ENCODE results near the gene RHBDL3. TPM values are rescaled to one million over a fixed set of nuclear protein-coding genes. Genes with fewer than 3 reads are reported as not detected.
A peak's percentile ranks its signal among the peaks of the same experiment; 100 is the strongest.

Gene RHBDL3
- total RNA-seq, 6 experiments from 2014 or later = 0.04 to 0.09 TPM; not detected in 4

- H3K9me3 ChIP-seq = no peaks in the 10 kb centered on the region
- DNase-seq (no peak), ATAC-seq (no peak)
- no peak overlapping the region for H3K4me3 ChIP-seq
- no peaks in the 10 kb centered on the region for H3K27me3 ChIP-seq
- 88% methylated on average over 1 of the region's 2 CpGs for WGBS (ENCODE audit: insufficient coverage, low coverage, low lambda C conversion rate, missing lambda C conversion rate)
- no peaks in the 10 kb centered on the region for H3K36me3 ChIP-seq
- peaks cover 0 to 4% (median 0%) of the 10 kb centered on the region in 4 donors for H3K4me1 ChIP-seq
- H3K27ac ChIP-seq = no peak overlapping the region
- intact Hi-C loops (cut with DNase I) = no loop called here
- TF ChIP-seq CTCF (IDR thresholded peaks at IDR 0.05) (no peak), POLR2A (IDR thresholded peaks at IDR 0.05) (no peak)
These were observed 31.8 kb downstream of the RHBDL3 start for GRCh38 chr17:32297424-32297823.

- intact Hi-C loops (cut with DNase I) = no loop called here
- Histone ChIP-seq H3K4me1 (peaks cover 0 to 9% (median 0%) of the 10 kb centered on the region in 4 donors), H3K27ac (no peak overlapping the region), H3K36me3 (no peaks in the 10 kb centered on the region), H3K9me3 (no peaks in the 10 kb centered on the region), H3K27me3 (no peaks in the 10 kb centered on the region), H3K4me3 (no peak overlapping the region)
- TF ChIP-seq CTCF (IDR thresholded peaks at IDR 0.05) = no peak
- TF ChIP-seq POLR2A (IDR thresholded peaks at IDR 0.05) = no peak
- 100% methylated on average over 3 of the region's 6 CpGs for WGBS (ENCODE audit: insufficient coverage, low coverage, low lambda C conversion rate, missing lambda C conversion rate)
- no peak for ATAC-seq
- no peak for DNase-seq
These were observed 32.2 kb downstream of the RHBDL3 start for GRCh38 chr17:32297860-32298259.

GRCh38 chr17:32298298-32298697 lies 32.7 kb downstream of the RHBDL3 start:
- H3K4me3 ChIP-seq = no peak overlapping the region
- no peak for TF ChIP-seq CTCF (IDR thresholded peaks at IDR 0.05)
- no peak for TF ChIP-seq POLR2A (IDR thresholded peaks at IDR 0.05)
- H3K9me3 ChIP-seq = no peaks in the 10 kb centered on the region
- no peak for DNase-seq
- no peak overlapping the region for H3K27ac ChIP-seq
- H3K4me1 ChIP-seq = peaks cover 0 to 13% (median 0%) of the 10 kb centered on the region in 4 donors
- ATAC-seq = peak in 1 of 4 donors; percentile 29
- intact Hi-C loops (cut with DNase I) = no loop called here
- 60% methylated on average over 4 of the region's 6 CpGs for WGBS (ENCODE audit: insufficient coverage, low coverage, low lambda C conversion rate, missing lambda C conversion rate)
- no peaks in the 10 kb centered on the region for H3K36me3 ChIP-seq
- H3K27me3 ChIP-seq = no peaks in the 10 kb centered on the region

- ATAC-seq = no peak
- TF ChIP-seq CTCF (IDR thresholded peaks at IDR 0.05) (no peak), POLR2A (IDR thresholded peaks at IDR 0.05) (no peak)
- WGBS (ENCODE audit: insufficient coverage, low coverage, low lambda C conversion rate, missing lambda C conversion rate) = 67% methylated on average over 10 of the region's 13 CpGs
- no peak overlapping the region for H3K4me3 ChIP-seq
- H3K9me3 ChIP-seq = no peaks in the 10 kb centered on the region
- no peak overlapping the region for H3K27ac ChIP-seq
- H3K4me1 ChIP-seq = peaks cover 0 to 18% (median 0%) of the 10 kb centered on the region in 4 donors
- H3K27me3 ChIP-seq = no peaks in the 10 kb centered on the region
- no peaks in the 10 kb centered on the region for H3K36me3 ChIP-seq
- intact Hi-C loops (cut with DNase I) = no loop called here
- DNase-seq = no peak
These were observed 33.3 kb downstream of the RHBDL3 start for GRCh38 chr17:32298721-32299579.

All from right lobe of liver (tissue), 6 donors.